ENCODE measurements around the gene WDR64.
A peak's percentile ranks its signal among the peaks of the same experiment; 100 is the strongest.

The WDR64 gene

DNA sequence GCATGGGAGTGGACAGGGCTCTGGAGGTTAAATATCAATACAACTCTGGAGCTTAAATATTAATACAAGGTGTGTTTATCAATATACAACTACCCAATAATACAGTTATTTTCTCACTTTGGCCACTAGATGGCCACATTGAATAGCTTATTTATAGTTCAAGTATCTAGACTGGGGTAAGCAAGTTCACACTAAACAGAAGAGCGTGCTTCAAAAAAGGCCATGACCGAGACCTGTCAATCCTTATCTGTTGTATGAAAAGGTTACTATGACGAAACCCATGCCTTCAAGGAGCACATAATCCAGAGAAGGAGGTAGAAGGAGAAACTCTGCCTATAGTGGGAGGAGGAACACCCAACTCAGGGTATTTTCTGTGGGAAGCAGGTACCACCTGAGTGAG, 41.0 kb upstream of the WDR64 start:
- peak; percentile 68 for TF ChIP-seq CTCF (conservative IDR thresholded peaks at IDR 0.05)
- no peak overlapping the region for H3K27ac ChIP-seq

DNA sequence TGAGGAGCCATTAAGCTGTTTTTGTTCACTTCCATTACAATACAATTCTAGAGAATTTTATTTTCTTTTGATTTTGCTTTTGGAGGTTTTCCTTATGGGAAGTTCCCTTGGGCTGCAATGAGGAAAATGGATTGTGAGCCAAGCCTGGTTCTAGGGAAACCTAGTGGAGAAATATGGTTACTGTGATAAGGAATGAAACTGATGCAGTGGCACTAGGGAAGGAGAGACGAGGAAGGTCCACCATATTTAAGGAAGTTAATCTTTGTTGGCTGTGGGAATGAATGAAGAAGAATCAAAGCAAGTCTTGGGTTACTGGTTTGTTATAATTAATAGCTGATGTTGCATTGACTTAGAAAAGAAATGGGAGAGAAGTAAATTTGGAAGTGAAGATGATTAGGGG, 40.3 kb upstream of the WDR64 start:
- no peak overlapping the region for H3K27ac ChIP-seq
- TF ChIP-seq CTCF (conservative IDR thresholded peaks at IDR 0.05), result no peak

DNA sequence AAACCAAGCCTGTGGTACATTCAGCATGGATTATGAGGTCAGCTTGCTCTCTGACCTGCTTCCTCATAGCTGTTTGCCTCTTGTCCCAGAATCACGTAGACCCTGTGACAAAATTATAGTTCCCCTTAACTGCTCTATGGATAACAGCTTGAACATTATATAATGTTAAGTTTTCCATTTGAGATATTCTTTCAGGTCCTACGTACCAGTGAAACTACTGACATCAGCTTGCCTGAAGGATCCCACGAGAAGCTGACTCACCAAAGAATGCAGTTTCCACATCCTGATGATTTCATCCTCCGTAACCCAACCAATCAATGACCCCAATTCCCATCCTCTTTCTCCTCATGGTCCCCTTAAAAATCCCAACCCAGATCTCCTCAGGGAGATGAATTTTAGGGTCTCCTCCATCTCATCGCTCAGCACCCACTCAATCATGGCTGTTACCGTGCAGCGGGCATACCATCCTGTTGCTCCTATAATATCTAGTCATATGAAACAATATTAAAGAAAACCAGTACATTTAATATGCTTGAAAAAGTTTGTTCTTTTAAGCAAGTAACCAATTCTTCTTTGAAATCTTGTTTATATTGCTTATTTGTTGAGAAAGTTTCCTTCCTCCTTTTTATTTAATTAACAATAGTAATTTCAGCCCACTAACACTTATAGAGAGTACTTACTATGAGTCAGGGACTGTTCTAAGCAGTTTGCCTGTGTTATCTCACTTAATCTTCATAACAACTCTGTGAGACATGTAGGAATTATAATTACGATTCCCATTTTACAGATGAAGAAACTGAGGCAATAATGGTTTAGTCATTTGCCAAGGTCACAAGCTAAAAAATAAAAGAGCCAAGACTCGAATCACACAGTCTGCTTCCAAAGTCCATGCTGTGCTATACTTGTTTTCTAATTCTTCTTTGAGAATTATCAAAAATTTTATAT, 39.3 kb upstream of the WDR64 start:
- no peak for TF ChIP-seq CTCF (conservative IDR thresholded peaks at IDR 0.05)

DNA sequence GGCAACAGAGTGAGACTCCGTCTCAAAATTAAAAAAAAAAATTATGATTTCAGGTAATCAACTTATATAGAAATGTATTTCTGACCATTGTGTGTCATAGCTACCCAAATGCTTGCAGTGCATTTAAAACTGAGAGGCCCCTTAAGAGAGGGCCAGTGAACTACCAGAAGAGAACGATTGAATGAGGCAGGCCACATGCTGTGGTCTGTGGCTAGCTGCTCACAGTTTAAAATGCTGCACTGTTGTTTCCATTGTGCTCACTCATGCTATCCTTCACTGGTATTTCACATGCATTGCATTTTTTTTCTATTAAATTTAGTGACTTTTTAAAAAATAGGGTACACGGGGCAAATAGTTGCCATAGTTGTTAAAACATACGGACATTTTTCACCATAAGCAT, 37.9 kb upstream of the WDR64 start:
- no peak overlapping the region for H3K27ac ChIP-seq
- no peak for TF ChIP-seq CTCF (conservative IDR thresholded peaks at IDR 0.05)

More for the DNA sequence above, 39.3 kb upstream of the WDR64 start:
- no peak overlapping the region for H3K27ac ChIP-seq

GRCh38 chr1:241614572-241614971, 37.5 kb upstream of the WDR64 start:
- no peak overlapping the region for H3K27ac ChIP-seq
- no peak for TF ChIP-seq CTCF (conservative IDR thresholded peaks at IDR 0.05)

GRCh38 chr1:241615043-241615974, 36.8 kb upstream of the WDR64 start:
- TF ChIP-seq CTCF (conservative IDR thresholded peaks at IDR 0.05), result no peak
- H3K27ac ChIP-seq, result peak overlapping the region; percentile 36; the same call in 1 of the 2 replicates

GRCh38 chr1:241617426-241617825, 34.7 kb upstream of the WDR64 start:
- H3K27ac ChIP-seq, result no peak overlapping the region
- TF ChIP-seq CTCF (conservative IDR thresholded peaks at IDR 0.05), result no peak
